GM19395 (cell line): ENCODE measurements around the gene ETV2.
"Not testable (repeated sequence)": the region's sequence is repeated elsewhere in the genome, so short reads cannot be mapped to it uniquely, and the experiment has no call there.

Experiments used
- ATAC-seq: cut with Tn5 transposase; IDR thresholded peaks from one replicate; pipeline ENCODE4 v1.9.1; 2021; ENCODE audit warnings: mild to moderate bottlenecking, moderate library complexity; ENCODE audit not compliant: unreplicated experiment

Gene ETV2

DNA sequence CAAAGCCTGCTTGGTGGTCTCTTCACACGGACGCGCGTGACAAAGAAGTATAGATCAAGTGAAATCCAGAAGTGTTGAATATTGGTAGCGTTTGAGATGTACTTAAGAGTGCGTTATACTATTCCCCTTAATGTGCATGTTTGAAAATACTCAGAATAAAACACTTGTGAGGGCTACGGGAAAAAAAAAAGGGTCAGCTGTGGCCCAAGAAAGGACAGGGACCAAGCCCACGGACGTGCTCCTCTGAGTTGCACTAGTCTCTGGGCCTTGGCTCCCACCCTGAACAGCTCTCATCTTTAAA, 13.3 kb upstream of the ETV2 start:
- no peak for ATAC-seq

DNA sequence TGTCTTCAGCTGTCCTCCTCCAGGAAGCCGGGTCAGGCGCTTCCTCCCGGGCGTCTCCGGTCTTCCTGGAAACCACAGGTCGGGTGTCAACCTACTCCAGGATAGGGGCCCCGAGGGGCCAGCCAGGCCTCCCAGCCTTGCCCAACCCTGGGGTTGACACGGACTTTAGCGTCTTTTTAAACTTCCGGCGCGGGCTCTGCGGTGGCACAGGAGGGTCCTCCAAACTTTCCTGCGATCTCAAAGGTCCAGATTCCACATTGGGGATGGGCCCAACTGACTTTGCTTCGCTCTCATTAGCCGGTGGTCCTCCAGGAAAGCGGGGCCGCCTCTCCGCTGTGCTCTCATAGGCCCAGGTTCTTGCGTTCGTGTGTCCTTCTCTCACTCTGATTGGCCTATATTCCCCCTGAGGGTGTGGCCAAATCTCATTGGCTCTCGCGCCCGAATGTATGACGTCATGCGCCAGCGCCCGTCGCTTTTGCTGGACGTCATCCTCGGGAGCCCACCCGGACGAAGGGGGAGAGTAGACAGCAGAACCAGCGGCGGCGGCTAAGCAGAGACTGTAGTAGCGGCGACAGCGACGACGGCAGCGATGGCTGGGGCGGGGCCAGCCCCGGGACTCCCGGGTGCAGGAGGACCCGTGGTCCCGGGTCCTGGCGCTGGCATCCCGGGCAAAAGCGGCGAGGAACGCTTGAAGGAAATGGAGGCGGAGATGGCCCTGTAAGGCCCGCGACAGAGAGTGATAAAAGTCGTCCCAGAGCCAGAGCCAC, 12.8 kb upstream of the ETV2 start, which contains the start of gene RBM42:
RBM42 (plus strand) TSS at position 472 of the 767 bp plus-strand sequence; CDS start at position 590, 118 bp downstream.
- ATAC-seq: peak; percentile 93

DNA sequence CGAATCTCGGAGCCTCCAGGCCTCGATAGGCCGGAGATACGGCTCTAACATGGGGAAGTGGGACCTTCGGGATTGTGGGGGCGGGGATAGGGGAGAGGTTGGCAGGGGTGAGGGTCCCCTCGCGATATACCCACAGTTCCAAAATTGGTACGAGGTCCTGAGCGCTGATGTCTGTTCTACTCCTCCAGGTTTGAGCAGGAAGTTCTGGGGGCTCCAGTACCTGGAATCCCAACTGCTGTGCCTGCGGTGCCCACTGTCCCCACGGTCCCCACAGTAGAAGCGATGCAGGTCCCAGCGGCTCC, 12.3 kb upstream of the ETV2 start:
- ATAC-seq: no peak

DNA sequence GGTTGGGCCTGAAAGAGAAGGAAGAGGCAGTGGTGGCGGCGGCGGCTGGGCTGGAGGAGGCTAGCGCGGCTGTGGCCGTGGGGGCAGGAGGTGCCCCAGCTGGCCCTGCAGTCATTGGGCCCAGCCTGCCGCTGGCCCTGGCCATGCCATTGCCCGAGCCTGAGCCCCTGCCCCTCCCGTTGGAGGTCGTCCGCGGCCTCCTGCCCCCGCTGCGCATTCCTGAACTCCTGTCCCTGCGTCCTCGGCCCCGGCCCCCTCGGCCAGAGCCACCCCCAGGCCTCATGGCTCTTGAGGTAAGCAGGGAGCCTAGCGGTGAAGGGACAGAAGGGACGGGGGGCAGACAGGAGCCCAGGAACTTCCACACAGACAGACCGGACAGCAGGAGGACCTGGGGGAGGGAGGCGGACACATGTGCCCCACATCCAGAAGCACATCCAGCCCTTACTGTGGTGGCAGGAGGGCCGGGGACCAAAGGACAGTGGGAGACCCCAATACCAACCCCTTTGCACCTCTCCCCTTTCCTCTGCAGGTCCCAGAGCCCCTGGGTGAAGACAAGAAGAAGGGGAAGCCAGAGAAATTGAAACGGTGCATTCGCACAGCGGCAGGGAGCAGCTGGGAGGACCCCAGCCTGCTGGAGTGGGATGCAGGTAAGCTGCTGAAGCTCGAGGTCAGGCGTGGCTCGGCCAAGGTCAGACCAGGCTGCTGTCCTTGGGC, 7.7 kb upstream of the ETV2 start:
- no peak for ATAC-seq

DNA sequence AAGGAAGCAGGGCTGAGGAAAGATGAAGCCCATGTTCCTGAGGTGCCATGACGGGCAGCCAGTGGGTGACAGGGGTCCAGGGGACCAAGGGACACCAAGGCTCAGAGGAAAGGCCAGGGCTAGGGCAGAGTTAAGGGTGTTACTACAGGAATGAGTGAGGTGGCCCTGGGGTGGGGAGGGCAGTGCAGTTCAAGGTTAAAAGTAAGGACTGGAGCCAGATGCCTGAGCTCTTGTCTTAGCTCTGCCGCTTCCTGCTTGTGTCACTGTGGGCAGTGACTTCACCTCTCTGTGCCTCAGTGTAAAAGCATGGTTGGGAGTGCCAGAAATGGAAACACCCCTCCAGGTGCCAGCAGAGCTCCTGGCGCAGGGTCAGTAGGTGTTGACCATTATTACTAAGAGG, 4.9 kb upstream of the ETV2 start:
- no peak for ATAC-seq

DNA sequence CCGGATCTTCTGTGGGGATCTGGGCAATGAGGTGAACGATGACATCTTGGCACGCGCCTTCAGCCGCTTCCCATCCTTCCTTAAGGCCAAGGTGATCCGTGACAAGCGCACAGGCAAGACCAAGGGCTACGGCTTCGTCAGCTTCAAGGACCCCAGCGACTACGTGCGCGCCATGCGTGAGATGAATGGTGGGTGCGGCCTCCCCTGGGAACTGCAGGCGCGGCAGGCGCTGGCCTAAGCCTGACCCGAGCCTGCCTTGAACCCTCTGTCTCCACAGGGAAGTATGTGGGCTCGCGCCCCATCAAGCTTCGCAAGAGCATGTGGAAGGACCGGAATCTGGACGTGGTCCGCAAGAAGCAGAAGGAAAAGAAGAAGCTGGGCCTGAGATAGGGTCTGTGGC, 4.4 kb upstream of the ETV2 start:
- no peak for ATAC-seq

DNA sequence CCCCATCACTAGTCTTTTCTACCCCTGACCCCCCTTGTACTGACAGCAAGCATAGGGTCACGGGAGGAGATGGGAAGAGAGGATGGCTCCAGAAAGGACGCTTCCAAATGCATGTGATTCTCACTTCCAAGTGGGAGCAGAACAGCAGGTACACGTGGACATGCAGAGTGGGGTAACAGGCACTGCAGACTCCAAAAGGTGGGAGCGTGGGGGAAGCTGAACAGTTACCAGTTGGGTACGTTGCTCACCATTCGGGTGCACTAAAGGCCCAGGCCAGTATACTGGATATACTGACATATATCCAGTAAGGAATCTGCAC, 2.3 kb upstream of the ETV2 start:
- no peak for ATAC-seq

DNA sequence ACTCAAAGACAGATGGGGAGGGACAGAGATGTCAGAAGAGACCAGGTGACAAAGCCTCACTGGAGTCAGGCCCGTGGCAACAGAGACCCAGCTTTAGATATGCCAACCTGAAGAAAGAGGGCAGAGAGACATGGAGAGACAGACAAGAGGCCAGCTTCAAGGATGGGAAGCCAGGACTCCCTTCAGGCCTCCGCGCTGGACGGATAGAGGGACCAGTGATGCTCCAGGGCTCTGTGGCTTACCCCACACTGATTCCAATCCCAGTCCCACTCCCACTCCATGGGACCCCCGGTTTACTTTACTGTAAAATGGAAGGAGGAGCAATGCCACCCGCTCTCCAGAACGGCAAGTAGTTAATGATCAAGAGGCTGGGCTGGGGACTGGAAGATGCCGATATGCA, 1.7 kb upstream of the ETV2 start:
- no peak for ATAC-seq

DNA sequence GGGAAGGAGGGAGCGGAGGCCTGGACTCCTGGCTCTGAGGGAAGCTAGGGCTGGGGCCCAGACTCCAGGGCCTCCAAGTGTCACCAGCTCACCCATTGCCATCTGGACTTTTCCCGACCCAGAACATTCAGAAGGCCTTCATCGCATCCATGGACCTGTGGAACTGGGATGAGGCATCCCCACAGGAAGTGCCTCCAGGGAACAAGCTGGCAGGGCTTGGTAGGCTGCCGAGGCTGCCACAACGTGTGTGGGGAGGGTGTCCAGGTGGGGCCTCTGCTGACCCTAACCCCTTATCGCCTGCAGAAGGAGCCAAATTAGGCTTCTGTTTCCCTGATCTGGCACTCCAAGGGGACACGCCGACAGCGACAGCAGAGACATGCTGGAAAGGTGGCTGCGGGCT, 767 bp downstream of the ETV2 start:
- no peak for ATAC-seq

DNA sequence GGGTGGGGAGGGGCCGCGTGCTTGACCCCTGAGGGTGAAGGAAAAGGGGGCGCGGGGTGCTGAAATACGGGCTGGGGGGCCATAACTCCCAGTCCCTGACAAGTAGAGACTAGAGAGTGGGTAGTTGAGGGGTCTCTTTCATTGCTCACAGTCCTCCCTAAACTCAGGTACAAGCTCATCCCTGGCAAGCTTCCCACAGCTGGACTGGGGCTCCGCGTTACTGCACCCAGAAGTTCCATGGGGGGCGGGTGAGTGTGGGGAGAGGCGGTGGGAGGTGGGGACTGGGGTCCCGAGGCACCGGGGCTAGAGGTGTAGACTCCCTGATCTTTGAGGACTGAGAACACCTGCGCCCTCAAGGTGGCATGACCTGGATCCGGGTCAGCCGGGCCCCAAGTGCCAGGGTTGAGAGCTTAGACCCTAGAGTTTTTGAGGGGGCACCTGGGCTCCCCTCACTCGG, 1.3 kb downstream of the ETV2 start:
- no peak for ATAC-seq

DNA sequence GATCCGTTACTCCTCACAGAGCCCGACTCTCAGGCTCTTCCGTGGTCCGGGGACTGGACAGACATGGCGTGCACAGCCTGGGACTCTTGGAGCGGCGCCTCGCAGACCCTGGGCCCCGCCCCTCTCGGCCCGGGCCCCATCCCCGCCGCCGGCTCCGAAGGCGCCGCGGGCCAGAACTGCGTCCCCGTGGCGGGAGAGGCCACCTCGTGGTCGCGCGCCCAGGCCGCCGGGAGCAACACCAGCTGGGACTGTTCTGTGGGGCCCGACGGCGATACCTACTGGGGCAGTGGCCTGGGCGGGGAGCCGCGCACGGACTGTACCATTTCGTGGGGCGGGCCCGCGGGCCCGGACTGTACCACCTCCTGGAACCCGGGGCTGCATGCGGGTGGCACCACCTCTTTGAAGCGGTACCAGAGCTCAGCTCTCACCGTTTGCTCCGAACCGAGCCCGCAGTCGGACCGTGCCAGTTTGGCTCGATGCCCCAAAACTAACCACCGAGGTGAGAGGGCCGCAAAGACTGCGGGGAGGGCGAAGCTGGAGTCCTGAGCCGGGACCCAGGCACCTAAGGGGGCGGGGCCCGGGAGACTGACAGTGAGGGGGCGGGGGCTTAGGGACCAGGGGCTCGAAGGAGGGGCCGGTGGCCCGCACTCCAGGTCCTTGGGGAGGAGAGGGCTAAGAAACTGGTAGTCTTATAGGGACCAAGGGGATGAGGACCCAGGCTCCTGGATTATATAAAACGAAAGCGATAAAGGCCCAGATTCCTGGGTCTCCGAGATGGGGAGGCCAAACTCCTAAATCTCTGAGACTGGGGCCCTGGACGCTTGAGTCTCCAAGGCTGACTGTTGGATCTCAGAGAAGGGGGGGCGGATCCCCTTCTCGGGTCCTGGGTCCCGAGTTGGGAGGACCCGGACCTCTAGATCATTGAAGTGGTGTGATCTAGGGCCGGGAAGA, 2.0 kb downstream of the ETV2 start:
- ATAC-seq: peak; percentile 36

DNA sequence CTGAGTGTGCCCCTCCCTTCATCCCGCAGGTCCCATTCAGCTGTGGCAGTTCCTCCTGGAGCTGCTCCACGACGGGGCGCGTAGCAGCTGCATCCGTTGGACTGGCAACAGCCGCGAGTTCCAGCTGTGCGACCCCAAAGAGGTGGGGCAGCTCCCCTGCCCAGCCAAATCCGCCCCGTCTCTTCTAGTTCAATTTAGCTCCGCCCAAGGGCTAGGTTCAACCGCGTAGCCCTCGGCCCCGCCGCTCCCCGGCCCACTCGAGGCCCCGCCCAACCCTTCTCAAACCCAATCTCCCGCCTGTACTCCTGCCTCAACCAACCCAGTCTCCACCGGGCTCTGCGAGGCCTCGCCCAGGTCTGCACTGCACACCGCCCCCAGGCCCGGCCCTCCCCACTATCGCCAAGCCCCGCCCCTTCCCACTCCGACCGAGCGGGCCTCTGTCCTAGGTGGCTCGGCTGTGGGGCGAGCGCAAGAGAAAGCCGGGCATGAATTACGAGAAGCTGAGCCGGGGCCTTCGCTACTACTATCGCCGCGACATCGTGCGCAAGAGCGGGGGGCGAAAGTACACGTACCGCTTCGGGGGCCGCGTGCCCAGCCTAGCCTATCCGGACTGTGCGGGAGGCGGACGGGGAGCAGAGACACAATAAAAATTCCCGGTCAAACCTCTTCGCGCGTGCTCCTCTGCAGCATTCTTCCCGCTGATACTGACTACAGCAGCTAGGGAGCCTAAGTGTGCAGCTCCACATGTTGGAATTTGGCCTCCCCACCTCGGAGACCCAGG, 2.9 kb downstream of the ETV2 start:
- peak; percentile 62 for ATAC-seq

DNA sequence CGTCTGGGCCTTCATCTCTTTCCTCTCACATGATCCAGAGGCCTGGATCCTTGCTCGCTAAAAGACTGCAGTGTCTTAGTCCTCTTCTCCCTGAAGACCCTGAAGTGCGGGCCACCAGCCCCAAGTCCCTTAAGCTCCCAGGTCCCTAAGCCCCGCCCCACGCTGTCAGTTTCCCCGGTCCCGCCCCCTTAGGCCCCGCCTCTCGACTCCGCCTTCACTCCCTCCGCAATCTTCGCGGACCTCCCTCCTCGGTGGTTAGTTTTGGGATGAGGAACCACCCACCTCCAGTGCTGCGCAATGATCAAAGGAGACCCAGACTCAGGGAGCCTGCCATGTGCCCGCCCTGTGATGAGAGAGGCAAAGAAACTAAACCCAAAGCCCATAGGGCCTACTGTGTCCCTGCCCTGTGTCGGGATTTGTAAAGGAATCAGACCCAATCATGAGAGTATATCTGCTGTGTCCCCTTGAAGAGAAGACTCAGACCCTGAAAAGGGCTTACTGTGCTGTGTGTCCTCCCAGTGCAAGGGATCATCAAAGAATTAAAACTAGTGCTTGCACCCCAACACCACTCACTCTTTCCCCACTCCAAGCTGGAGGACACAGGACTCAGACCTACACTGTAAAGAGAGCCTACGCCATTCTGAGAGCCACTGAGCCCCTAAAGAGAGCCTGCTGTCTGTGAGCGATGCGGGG, 3.6 kb downstream of the ETV2 start:
- no peak for ATAC-seq

DNA sequence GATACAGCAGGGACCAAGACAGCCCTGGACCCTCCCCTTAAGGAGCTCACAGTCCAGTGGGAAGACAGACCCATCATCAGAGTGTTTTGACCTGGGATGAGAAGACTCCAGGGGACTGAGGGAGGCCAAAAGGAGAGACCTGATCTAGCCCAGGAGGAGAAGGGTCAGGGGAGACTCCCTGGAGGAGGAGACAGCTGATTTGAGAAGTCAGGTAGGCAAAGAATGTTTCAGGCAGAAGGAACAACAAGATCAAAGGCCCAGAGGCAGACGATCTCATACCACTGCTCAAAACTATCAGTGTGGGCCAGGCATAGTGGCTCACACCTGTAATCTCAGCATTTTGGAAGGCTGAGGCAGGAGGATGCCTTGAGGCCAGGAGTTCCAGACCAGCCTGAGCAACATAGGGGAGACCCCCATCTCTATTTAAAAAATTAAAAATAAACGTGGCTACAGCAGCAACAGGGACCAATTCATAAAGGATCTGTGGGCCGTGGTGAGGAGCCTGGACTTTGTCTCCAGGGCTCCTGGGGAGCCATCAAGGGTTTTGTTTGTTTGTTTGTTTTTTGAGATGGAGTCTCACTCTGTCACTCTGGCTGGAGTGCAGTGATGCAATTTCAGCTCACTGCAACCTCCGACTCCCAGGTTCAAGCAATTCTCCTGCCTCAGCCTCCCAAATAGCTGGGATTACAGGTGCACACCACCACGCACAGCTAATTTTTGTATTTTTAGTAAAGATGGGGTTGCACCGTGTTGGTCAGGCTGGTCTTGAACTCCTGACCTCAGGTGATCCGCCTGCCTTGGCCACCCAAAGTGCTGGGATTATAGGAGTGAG, 4.4 kb downstream of the ETV2 start:
- ATAC-seq: no peak

DNA sequence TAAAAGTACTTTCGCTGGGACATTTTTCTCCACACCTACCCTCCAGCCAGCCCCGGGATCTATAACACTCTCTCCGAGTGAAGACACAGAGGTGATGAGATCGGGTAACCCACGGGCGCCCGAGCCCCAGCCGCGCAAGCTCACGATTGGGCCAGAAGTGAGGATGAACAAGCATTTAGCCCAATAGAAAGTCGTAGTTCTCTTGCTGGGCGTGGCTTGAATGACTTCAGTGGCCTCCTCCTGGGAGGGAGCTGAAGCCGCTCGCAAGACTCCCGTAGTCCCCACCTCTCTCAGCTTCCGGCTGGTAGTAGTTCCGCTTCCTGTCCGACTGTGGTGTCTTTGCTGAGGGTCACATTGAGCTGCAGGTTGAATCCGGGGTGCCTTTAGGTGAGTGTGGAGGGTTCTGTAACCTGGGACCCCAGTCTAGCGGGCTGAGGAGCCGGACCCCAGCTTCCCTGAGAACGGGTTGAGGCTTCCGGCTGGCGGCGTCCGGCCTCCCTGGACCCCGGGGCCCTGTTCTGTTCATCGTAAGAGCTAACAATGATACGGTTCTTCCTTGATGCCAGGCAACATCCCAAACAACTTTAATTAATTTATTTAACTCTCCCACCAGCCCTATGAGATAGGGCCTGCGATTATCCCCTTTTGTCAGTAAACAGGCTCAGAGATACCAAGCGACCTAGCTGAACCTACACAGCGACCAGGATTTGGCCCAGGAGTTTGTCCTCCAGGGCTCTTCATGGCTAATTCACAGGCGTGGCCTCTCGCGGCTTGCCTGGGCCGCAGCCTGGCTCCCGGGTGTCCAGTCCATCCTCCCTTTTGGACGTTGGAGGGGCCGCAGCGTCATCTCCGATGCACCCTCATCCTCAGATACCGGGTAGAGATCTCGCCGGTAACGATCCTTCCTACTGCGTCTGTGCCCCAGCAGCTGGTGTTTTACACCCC, 6.7 kb downstream of the ETV2 start, which contains the start of gene COX6B1:
COX6B1 (plus strand) TSS at position 307 of the 945 bp plus-strand sequence. CDS start 2,921 bp downstream, outside the sequence.
- ATAC-seq: peak; percentile 67

DNA sequence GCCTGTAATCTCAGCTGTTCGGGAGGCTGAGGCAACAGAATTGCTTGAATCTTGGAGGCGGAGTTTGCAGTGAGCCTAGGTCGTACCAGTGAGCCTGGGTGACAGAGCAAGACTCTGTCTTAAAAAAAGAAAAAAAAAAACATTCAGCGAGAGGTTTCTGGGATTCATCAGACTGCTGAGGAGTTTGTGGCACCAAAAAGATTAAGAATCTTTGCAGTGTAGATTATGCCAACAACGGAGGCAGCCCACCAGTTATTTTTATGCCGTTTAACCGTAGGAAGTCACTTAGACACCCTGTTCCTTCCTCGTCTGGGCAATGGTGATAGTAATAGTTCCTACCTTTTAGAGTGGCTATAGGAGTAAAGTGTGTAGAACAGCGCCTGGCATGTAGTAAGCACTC, 9.0 kb downstream of the ETV2 start:
- ATAC-seq: no peak

DNA sequence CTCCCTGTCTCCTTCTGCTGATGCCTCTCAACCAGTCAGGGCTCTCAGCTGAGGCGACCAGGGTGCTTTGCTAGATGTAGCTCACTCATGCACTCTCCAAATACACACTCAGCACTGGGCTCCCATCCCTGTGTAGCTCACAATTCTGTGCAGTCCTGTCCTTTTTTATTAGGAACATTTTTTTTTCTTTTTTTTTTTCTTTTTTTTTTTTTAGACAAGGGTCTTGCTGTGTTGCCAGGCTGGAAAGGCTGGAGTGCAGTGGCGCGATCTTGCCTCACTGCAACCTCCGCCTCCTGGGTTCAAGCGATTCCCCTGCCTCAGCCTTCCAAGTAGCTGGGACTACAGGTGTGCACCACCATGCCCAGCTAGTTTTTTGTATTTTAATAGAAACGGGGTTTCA, 13.3 kb downstream of the ETV2 start:
- not testable (repeated sequence) for ATAC-seq

DNA sequence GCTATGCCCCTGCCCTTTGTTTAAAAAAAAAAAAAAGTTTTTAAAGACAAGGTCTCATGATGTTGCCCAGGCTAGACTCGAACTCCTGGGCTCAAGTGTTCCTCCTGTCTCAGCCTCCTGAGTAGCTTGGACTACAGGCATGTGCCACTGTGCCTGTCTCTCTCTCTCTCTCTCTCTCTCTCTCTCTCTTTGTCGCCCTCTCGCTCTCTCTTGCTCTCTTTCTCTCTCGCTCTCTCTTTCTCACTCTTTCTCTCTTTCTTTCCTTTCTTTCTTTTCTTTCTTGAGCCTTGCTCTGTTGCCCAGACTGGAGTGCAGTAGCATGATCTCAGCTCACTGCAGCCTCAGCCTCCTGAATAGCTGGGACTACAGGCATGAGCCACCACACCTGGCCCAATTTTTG, 14.1 kb downstream of the ETV2 start:
- ATAC-seq: no peak
